ENCODE data around the gene RPL18A.

DNA sequence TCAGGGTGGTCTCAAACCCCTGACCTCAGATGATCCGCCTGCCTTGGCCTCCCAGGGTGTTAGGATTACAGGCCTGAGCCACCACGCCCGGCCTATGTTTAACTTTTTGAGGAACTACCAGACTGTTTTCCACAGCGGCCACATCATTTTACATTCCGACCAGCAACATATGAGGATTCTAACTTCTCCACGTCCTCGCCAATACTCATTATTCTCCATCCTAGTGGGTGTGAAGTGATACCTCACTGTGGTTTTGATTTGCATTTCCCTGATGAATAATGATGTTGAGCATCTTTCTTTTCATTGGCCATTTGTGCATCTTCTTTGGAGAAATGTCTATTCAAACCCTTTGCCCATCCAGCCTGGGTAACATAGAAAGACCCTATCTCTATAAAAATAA is 26.8 kb downstream of the RPL18A start:
- TF ChIP-seq CTCF (conservative IDR thresholded peaks at IDR 0.05; ENCODE audit: low read length) (no peak), EZH2phosphoT487 (IDR thresholded peaks at IDR 0.05; ENCODE audit: borderline replicate concordance) (no peak)
